Stimulated activated memory B cell treated with anti-CD40 and anti-IgM and Interleukin-4, amounts not matched to agents 10 μg/mL and 1 μg/mL and 100 μg/mL, for 72 hours (primary cell): ENCODE data around the gene MPO.

Experiments
- ATAC-seq: fragments of 150-1000 bp; cut with Tn5 transposase; 2 replicates; pipeline ENCODE4 v1.10.0; 2021
- H3K27ac Mint-ChIP-seq: one replicate; pipeline ENCODE4 v1.8.0; 2022; ENCODE audit warnings: mild to moderate bottlenecking, mixed read lengths
- H3K27me3 Mint-ChIP-seq: one replicate; pipeline ENCODE4 v1.8.0; 2022; ENCODE audit warnings: mixed read lengths
- H3K36me3 Mint-ChIP-seq: one replicate; pipeline ENCODE4 v1.8.0; 2022; ENCODE audit warnings: mixed read lengths
- H3K4me1 Mint-ChIP-seq: one replicate; pipeline ENCODE4 v1.8.0; 2022; ENCODE audit warnings: mixed read lengths
- H3K4me3 Mint-ChIP-seq: one replicate; pipeline ENCODE4 v1.8.0; 2022; ENCODE audit warnings: mild to moderate bottlenecking, moderate library complexity, mixed read lengths
- H3K9me3 Mint-ChIP-seq: one replicate; pipeline ENCODE4 v1.8.0; 2022; ENCODE audit warnings: mixed read lengths

MPO gene

DNA sequence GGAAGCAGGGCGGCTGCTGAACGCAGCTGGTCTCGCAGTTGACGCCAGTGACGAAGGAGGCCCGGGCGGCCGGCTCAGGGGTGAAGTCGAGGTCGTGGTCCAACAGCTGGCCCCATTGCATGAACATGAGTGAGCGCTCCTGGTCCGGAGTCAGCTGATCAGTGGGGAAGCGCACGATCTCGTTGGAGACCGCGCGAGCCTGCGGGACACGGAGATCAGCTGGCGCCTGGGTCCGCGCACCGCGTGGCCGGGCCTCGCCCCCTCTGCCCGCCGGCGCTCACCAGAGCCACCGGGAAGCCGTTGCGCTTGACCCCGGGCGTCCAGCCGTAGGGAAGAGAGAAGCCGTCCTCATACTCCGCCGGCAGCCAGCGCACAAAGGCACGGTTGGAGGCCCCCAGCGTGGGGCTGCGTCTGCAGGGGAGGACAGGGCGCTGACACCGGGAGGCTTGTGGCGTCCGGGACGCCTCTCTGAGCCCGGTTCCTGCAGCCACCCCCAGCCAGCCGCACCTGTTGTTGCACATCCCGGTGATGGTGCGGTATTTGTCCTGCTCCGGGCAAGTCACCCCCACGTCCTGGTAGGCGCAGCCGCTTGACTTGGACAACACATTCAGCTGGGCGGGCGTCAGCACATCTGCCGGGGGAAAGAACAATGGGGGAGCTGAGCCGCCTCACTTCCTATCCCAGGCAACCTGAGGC lies 1.6 kb downstream of the MPO start:
- no peaks in the 10 kb centered on the region for H3K4me1 Mint-ChIP-seq
- H3K4me3 Mint-ChIP-seq = no peak overlapping the region
- peaks cover 64% of the 10 kb centered on the region for H3K27me3 Mint-ChIP-seq
- H3K36me3 Mint-ChIP-seq = no peaks in the 10 kb centered on the region
- H3K9me3 Mint-ChIP-seq = no peaks in the 10 kb centered on the region
- H3K27ac Mint-ChIP-seq = no peak overlapping the region
- ATAC-seq = no peak

DNA sequence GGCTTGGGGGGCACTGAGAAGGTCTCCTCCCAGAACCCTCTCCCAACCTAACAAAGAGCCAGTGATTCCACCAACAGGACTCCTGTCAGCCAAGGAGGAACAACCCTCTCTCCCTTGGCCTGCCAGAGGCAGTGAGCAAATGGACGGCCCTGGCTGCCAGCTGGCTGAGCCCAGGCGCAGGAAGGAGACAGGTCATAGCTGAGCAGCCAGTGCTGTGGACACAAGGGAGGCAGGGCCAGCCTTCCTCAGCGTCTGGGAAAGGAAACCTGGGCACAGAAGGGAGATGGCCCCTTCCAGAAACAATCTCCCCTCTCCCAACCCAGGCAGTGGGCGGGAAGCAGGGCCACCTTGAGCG lies 2.1 kb downstream of the MPO start:
- Mint-ChIP-seq H3K27me3 (peaks cover 59% of the 10 kb centered on the region), H3K36me3 (no peaks in the 10 kb centered on the region), H3K9me3 (no peaks in the 10 kb centered on the region), H3K27ac (no peak overlapping the region), H3K4me3 (no peak overlapping the region), H3K4me1 (peaks cover under 1% of the 10 kb centered on the region)
- ATAC-seq = no peak

DNA sequence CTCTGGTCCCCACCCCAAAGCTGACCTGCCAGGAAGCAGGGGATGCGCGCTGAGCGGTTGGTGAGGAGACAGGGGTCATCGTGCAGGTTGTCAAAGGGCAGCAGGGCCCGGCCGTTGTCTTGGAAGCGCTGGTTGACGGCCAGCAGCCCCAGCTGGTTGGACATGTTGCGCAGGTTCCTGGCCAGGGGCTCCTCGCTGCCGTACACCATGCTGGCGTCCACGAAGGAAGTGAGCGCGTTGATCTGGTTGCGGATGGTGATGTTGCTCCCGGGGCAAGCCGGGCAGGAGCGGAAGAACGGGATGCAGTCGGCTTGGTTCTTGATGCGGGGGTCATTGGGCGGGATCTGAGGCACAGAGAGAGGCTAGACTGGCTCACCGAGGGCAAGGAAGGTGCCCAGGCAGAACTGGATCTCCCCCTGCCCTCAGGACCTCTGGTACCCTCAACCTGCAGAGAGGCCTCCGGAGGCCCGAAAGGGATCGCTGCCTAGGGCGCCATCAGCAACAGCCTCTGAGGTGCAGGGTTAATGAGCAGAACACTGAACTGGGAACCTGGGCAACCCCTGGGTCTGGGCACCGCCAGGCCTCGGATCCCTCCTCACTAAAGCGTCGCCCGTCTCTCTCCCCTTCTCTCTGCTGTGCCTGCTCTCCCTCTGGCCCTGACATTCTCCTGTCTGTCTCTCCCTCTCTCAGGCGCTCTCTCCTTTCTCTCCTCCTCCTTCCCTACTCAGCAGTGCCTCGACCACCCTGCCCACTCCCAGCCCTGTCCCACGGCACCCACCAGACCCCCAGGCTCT lies 2.7 kb downstream of the MPO start:
- H3K9me3 Mint-ChIP-seq = no peaks in the 10 kb centered on the region
- peaks cover 60% of the 10 kb centered on the region for H3K27me3 Mint-ChIP-seq
- H3K36me3 Mint-ChIP-seq = no peaks in the 10 kb centered on the region
- no peak overlapping the region for H3K27ac Mint-ChIP-seq
- H3K4me3 Mint-ChIP-seq = no peak overlapping the region
- no peak for ATAC-seq
- peaks cover 7% of the 10 kb centered on the region for H3K4me1 Mint-ChIP-seq

DNA sequence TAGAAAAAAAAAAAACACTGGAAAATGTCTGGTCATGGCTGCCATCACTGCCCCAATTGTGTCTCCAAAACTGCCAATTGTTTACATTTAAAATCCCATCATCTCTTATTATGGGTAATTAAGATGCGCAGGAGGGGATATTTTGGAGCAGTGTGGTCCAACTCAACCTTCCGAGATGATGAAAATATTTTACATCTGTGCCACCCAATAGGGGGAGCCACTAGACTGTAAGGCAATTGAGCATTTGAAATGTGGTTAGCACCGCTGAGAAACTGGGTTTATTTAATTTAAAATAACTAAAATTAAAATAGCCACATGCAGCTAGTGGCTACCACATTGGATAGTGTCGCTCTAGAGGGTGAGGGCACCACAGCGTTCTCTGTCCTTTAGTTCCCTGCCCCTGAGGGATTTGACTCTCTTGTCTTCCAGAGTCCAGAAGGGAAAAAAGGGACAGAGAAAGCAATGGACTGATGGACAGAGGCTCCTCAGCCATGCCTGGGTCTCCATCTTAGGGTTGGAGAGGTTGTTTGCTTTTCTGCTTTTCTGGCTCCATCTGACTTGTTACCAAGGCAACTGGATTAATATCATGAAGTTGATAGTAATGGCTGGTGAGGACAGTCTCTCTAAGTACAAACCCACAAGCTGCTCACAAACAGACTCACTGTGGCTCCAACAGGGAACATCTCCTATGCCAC lies 3.5 kb downstream of the MPO start:
- Mint-ChIP-seq H3K27ac (no peak overlapping the region), H3K4me3 (no peak overlapping the region), H3K27me3 (peaks cover 68% of the 10 kb centered on the region), H3K9me3 (no peaks in the 10 kb centered on the region), H3K4me1 (peaks cover 13% of the 10 kb centered on the region), H3K36me3 (no peaks in the 10 kb centered on the region)
- no peak for ATAC-seq

DNA sequence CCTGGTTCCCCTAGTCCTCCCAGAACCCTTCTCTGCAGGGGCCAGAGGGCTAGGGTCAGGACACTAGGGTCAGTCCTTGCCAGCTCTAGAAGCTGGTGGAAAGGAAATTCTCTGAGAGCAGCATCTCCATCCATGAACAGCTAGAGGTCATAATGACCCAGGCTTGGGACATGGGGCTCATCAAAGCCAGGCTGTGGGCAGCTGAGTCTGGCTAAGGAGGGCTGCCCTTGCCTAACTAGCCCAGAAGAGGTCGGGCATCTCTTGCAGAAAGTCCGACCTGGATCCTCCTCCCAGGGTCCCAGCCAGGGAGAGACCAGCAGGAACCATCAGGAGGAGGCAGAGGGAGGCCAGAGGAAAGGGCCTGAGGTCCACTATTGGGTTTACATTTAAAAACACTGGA lies 4.3 kb downstream of the MPO start:
- Mint-ChIP-seq H3K4me1 (peaks cover 13% of the 10 kb centered on the region), H3K27ac (no peak overlapping the region), H3K36me3 (no peaks in the 10 kb centered on the region), H3K9me3 (no peaks in the 10 kb centered on the region), H3K4me3 (no peak overlapping the region), H3K27me3 (peaks cover 72% of the 10 kb centered on the region)
- ATAC-seq = no peak

DNA sequence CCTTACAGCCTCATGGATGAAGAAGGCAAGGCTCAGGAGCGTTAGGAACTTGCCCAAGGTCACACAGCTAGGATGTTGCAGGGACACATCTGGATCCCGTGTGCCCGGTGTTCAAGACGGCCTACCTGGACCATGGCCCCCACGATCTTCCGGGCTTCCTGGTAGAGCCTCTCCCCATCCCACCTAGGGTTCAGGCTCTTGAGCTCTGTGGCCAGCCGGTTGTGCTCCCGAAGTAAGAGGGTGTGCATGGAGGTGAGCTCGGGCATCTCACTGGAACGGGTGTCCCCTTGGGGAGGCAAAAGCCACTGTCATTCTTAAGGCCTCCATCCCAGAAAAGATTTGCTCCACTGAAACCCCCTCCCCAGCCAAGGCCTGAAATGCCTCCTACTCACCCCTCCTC lies 5.3 kb downstream of the MPO start:
- H3K27me3 Mint-ChIP-seq = peaks cover 63% of the 10 kb centered on the region
- ATAC-seq = no peak
- no peak overlapping the region for H3K4me3 Mint-ChIP-seq
- H3K9me3 Mint-ChIP-seq = no peaks in the 10 kb centered on the region
- H3K36me3 Mint-ChIP-seq = no peaks in the 10 kb centered on the region
- peaks cover 13% of the 10 kb centered on the region for H3K4me1 Mint-ChIP-seq
- no peak overlapping the region for H3K27ac Mint-ChIP-seq

DNA sequence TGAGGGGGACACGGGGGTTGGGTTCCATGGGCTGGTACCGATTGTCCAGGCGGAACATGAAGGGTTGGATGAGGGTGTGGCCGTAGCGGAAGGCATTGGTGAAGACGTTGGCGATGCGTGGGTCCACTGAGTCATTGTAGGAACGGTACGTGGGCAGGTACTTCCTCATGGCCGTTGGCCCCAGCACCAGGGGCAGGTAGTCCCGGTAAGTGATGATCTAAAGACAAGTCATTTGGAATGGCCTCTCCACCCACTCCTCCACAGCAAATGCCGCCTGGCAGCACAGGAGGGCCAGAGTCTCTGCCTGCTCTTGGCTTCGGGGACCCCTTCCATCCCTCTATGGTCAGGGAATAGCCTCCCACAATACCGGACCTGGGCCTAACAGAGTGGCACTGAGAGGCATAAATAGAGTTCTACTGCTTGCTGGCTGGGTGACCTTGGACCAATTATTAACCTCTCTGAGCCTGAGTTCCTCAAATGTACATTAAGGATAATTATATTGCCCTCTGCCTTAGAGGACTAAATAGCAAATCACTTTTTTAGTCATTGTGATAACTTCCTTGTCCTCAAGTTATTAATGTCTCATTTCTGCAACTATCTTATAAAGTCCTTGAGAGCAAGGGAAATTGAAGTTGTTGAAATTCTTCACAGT lies 7.2 kb downstream of the MPO start:
- H3K4me1 Mint-ChIP-seq = peaks cover 13% of the 10 kb centered on the region
- peak; percentile 71 for ATAC-seq
- H3K4me3 Mint-ChIP-seq = no peak overlapping the region
- H3K27ac Mint-ChIP-seq = no peak overlapping the region
- no peaks in the 10 kb centered on the region for H3K36me3 Mint-ChIP-seq
- peaks cover 55% of the 10 kb centered on the region for H3K27me3 Mint-ChIP-seq
- no peaks in the 10 kb centered on the region for H3K9me3 Mint-ChIP-seq

DNA sequence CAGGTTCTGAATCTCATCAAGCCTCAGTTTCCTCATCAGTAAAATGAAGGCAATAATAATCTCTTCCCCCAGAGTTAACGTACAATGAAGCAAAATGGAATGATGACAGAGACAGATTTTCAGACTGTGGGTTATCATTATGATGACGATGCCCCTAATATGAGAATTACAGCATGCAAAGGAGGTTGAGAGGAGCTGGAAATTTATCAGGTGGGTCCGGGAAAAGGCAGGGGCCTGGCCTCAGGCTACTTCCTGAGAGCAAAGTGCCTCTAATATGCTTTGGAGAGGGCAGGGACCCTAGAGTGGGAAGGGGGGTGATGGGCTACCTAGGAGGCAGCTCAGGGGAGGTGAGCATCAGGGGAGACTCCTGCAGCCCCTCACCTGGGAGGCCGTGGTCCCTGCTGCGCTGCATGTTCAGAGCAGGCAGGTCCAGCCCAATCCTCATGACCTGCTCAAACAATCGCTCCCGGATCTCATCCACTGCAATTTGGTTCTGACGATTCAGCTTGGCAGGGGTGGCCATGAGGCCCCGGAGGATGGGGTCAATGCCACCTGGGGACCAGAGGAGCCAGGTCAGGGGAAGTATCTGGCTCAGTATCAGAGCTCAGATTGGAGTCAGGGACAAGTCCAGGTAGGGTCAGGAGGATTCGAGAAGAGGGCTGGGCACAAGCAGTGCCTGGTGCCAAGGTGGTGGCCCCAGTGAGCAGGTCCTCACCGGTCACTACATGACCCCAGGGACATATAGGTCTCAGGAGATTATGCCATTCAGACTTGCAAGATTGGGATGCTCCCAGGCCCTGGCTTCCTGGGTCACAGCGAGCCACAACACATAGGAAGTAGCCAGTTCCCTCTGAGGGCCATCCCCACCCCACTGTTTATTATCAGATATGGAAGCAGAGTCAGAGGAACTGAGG lies 8.1 kb downstream of the MPO start:
- peaks cover 13% of the 10 kb centered on the region for H3K4me1 Mint-ChIP-seq
- no peaks in the 10 kb centered on the region for H3K9me3 Mint-ChIP-seq
- peaks cover 55% of the 10 kb centered on the region for H3K27me3 Mint-ChIP-seq
- H3K27ac Mint-ChIP-seq = no peak overlapping the region
- peak; percentile 11 for ATAC-seq
- no peaks in the 10 kb centered on the region for H3K36me3 Mint-ChIP-seq
- no peak overlapping the region for H3K4me3 Mint-ChIP-seq

DNA sequence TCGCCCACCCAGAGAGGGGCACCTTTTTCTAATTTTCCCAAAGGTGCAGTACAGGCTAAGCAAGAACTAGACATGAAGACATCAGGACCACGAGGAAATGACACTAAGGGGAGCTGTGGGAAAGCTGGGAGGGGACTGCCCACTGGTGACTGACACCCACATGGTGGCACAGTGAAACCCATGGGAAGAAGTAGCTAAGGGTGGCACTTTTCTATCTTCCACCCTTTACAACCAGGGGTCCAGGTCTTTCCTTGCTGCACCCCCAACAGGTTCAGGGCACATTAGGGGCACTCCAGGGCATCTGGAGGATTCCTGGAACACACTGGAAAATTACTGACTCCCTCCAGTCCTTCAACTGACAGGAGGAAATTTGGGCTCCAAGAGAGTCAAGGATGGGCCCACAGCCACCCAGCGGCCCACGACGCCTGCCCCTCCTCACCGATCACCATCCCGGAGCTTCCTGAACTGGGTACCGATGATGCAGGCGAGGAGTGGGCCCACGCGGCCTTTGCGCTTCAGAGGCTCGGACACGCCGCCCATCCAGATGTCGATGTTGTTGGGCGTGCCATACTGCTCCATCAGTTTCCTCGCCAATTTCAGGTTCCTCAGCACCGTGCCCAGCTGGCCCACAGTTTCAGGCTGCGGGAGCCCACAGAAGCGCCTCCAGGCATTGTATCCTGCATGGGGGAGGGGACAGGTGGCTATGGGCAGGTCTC lies 9.4 kb downstream of the MPO start:
- Mint-ChIP-seq H3K4me3 (no peak overlapping the region), H3K4me1 (peaks cover 13% of the 10 kb centered on the region), H3K9me3 (no peaks in the 10 kb centered on the region), H3K36me3 (no peaks in the 10 kb centered on the region), H3K27ac (no peak overlapping the region), H3K27me3 (peaks cover 57% of the 10 kb centered on the region)
- no peak for ATAC-seq

DNA sequence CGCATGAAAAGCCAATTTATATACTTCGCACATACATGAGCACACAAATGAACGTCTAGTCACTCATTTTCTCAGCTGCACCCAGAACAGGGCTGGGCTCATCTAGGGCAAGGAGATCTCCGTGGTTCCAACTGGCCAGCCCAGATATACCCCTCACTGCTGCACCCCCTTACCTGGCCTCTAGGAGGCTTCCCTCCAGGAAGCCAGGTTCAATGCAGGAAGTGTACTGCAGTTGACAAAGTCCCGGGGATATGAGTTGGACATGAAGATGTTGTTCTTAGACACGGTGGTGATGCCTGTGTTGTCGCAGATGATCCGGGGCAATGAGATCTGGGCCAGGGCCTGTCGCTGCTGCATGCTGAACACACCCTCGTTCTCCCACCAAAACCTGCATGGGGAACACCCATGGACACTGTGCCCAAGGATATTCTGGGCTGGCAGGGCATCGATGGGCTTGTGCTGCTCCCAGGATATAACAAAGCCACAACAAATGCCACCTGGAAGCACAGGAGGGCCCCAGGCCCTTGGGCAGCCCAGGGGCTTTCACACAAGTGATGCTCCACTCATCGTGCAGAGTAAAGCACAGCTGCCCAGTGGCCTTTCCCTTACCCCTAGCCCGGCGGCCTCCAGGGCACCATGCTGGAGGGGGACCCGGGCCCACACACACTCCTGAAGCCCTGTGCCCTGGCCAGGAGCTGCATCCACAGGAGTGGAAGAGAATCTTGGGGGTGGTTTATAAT lies 10.1 kb downstream of the MPO start:
- peaks cover 5% of the 10 kb centered on the region for H3K36me3 Mint-ChIP-seq
- no peak overlapping the region for H3K27ac Mint-ChIP-seq
- peaks cover 57% of the 10 kb centered on the region for H3K27me3 Mint-ChIP-seq
- H3K4me3 Mint-ChIP-seq = no peak overlapping the region
- H3K4me1 Mint-ChIP-seq = peaks cover 13% of the 10 kb centered on the region
- H3K9me3 Mint-ChIP-seq = no peaks in the 10 kb centered on the region
- ATAC-seq = no peak

DNA sequence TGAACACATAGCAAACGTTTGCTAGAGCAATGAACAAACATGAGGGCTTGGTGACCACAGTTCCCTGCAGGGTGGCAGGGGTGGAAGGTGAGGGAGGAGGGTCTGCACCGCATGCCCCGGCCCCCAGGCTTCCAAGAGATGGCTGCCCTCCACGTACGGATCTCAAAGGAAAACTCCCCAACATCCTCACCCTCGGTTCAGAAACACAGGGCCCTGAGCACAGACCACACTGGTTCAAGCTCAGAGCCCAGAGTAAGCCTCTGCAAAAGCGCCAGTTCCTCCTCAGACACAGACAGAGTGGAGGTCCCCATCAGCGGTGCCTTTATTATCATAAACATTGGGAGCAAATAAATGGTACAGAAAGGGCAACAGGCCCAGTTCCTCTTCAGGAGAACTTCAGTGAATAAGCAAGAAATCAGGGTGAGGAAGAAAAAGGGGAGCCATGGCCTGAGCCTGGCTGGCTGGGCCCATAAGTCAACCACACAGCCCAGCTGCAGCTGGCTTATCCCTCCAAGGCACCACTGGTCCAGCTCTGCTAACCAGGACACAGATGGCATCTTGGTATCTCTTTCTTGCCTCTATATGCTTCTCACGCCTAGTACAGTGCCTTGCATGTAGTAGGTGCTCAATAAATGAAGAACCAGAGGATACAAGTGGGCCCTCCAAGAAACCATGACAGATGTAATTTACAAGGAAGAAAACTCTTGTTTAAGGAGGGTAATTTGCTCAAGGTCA lies 11.0 kb downstream of the MPO start:
- Mint-ChIP-seq H3K4me1 (peaks cover 13% of the 10 kb centered on the region), H3K27me3 (peaks cover 61% of the 10 kb centered on the region), H3K27ac (no peak overlapping the region), H3K9me3 (no peaks in the 10 kb centered on the region), H3K36me3 (peaks cover 5% of the 10 kb centered on the region), H3K4me3 (no peak overlapping the region)
- ATAC-seq = no peak

DNA sequence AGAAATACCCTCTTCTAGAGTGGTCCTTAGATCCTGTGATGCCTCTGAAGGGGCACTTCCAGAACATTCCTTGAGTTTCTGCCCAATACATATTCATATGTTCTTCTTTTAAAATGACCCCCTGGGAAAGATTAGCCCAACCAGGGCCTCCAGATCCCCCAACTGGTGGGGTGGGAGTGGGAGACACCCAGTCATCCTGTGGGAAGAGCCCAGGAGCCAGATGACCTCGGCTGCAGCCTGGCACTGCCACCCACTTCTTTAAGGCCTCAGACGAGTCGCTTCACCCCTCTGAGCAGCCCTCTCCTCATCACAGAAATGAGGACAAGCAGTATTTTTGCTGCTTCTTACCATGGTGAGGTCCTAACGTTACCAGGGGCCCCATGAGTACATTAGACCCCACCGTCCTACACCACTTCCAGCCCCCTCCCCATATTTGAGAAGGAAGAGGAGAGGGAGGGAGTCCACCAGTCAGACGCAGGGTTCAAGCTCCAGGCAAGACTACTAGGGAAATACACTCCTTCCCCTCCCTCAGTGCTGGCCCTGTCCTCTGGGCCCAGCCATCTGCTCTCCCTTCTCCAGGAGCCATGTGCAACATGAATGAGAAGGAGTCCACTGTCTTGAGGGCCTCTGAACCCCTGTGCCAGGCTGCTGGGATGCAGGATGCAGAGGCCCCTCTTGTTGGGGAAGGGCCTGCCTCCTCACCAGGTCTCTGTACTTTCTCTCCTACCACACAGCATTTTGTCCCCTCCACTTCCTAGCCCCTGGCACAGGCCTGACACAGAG lies 11.8 kb downstream of the MPO start:
- Mint-ChIP-seq H3K27me3 (peaks cover 65% of the 10 kb centered on the region), H3K27ac (no peak overlapping the region), H3K9me3 (no peaks in the 10 kb centered on the region), H3K4me1 (peaks cover 13% of the 10 kb centered on the region), H3K36me3 (peaks cover 5% of the 10 kb centered on the region), H3K4me3 (no peak overlapping the region)
- ATAC-seq = no peak
